ENCODE results near the gene SMIM29.

- TF ChIP-seq, protein P1, sequence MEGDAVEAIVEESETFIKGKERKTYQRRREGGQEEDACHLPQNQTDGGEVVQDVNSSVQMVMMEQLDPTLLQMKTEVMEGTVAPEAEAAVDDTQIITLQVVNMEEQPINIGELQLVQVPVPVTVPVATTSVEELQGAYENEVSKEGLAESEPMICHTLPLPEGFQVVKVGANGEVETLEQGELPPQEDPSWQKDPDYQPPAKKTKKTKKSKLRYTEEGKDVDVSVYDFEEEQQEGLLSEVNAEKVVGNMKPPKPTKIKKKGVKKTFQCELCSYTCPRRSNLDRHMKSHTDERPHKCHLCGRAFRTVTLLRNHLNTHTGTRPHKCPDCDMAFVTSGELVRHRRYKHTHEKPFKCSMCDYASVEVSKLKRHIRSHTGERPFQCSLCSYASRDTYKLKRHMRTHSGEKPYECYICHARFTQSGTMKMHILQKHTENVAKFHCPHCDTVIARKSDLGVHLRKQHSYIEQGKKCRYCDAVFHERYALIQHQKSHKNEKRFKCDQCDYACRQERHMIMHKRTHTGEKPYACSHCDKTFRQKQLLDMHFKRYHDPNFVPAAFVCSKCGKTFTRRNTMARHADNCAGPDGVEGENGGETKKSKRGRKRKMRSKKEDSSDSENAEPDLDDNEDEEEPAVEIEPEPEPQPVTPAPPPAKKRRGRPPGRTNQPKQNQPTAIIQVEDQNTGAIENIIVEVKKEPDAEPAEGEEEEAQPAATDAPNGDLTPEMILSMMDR (IDR thresholded peaks at IDR 0.05; ENCODE audit: low read depth, low read length, poor library complexity, severe bottlenecking) = no peak
- no peak for TF ChIP-seq EZH2phosphoT487 (IDR thresholded peaks at IDR 0.05; ENCODE audit: borderline replicate concordance, low read length)
Observed at GRCh38 chr6:34213772-34214171, 35.0 kb downstream of the SMIM29 start.

All from DOHH2 (cell line).